RWPE2 (cell line): ENCODE results near the gene ARHGEF10L.

Experiments used
- ATAC-seq: fragments of 200-7000 bp; cut with Tn5 transposase; 3 replicates; pipeline ENCODE4 v1.9.1; 2021; ENCODE audit warnings: low read depth
- DNase-seq: peaks from one replicate; pipeline ENCODE4 v3.0.0-alpha.2; 2020; ENCODE audit warnings: low spot score
- H3K27ac ChIP-seq: fragments of 450-650 bp; 2 replicates; pipeline ENCODE4 v1.5.1; 2017; ENCODE audit warnings: mild to moderate bottlenecking; ENCODE audit not compliant: poor library complexity, severe bottlenecking
- H3K27me3 ChIP-seq: fragments of 250-450 bp; sonication (Bioruptor Pico); 2 replicates; pipeline ENCODE4 v1.5.1; 2021; ENCODE audit warnings: mild to moderate bottlenecking, moderate library complexity; ENCODE audit not compliant: insufficient read depth, poor library complexity, severe bottlenecking
- H3K36me3 ChIP-seq: fragments of 250-450 bp; sonication (Bioruptor Pico); 2 replicates; pipeline ENCODE4 v1.5.1; 2020; ENCODE audit warnings: low read depth, mild to moderate bottlenecking, moderate library complexity
- H3K4me1 ChIP-seq: fragments of 250-450 bp; sonication (Bioruptor Pico); 2 replicates; pipeline ENCODE4 v1.5.1; 2021; ENCODE audit warnings: mild to moderate bottlenecking, moderate library complexity; ENCODE audit not compliant: insufficient read depth, poor library complexity, severe bottlenecking
- H3K4me3 ChIP-seq: fragments of 250-450 bp; sonication (Bioruptor Pico); 2 replicates; pipeline ENCODE4 v1.5.1; 2021; ENCODE audit warnings: mild to moderate bottlenecking, moderate library complexity; ENCODE audit not compliant: severe bottlenecking
- H3K9me3 ChIP-seq: fragments of 250-450 bp; sonication (Bioruptor Pico); 2 replicates; pipeline ENCODE4 v1.5.1; 2021; ENCODE audit warnings: mild to moderate bottlenecking, moderate library complexity; ENCODE audit not compliant: severe bottlenecking
- TF ChIP-seq, protein P1 (sequence below): fragments of 450-650 bp; IDR thresholded peaks from one replicate; pipeline ENCODE4 v1.5.1; 2017; ENCODE audit warnings: mild to moderate bottlenecking, moderate library complexity; ENCODE audit not compliant: poor library complexity, severe bottlenecking

ARHGEF10L gene

GRCh38 chr1:17515902-17516301 lies 23.6 kb upstream of the ARHGEF10L start:
- Histone ChIP-seq H3K27me3 (no peaks in the 10 kb centered on the region), H3K9me3 (no peaks in the 10 kb centered on the region), H3K27ac (no peak overlapping the region), H3K36me3 (no peaks in the 10 kb centered on the region), H3K4me1 (peaks cover 8% of the 10 kb centered on the region), H3K4me3 (no peak overlapping the region)
- ATAC-seq (no peak), DNase-seq (no peak)
- TF ChIP-seq, protein P1, sequence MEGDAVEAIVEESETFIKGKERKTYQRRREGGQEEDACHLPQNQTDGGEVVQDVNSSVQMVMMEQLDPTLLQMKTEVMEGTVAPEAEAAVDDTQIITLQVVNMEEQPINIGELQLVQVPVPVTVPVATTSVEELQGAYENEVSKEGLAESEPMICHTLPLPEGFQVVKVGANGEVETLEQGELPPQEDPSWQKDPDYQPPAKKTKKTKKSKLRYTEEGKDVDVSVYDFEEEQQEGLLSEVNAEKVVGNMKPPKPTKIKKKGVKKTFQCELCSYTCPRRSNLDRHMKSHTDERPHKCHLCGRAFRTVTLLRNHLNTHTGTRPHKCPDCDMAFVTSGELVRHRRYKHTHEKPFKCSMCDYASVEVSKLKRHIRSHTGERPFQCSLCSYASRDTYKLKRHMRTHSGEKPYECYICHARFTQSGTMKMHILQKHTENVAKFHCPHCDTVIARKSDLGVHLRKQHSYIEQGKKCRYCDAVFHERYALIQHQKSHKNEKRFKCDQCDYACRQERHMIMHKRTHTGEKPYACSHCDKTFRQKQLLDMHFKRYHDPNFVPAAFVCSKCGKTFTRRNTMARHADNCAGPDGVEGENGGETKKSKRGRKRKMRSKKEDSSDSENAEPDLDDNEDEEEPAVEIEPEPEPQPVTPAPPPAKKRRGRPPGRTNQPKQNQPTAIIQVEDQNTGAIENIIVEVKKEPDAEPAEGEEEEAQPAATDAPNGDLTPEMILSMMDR, result no peak

- TF ChIP-seq, protein P1, result no peak
- no peak for ATAC-seq
- DNase-seq, result no peak
- H3K36me3 ChIP-seq, result no peaks in the 10 kb centered on the region
- H3K4me1 ChIP-seq, result peaks cover 8% of the 10 kb centered on the region
- H3K4me3 ChIP-seq, result no peak overlapping the region
- H3K27me3 ChIP-seq, result no peaks in the 10 kb centered on the region
- no peaks in the 10 kb centered on the region for H3K9me3 ChIP-seq
- H3K27ac ChIP-seq, result no peak overlapping the region
Observed at GRCh38 chr1:17516303-17517214, 22.9 kb upstream of the ARHGEF10L start.

GRCh38 chr1:17520041-17520440 lies 19.5 kb upstream of the ARHGEF10L start:
- Histone ChIP-seq H3K27me3 (no peaks in the 10 kb centered on the region), H3K4me3 (no peak overlapping the region), H3K9me3 (no peaks in the 10 kb centered on the region), H3K27ac (peak overlapping the region; percentile 8), H3K4me1 (peaks cover 8% of the 10 kb centered on the region), H3K36me3 (no peaks in the 10 kb centered on the region)
- ATAC-seq (peak; percentile 100), DNase-seq (peak; percentile 89)
- TF ChIP-seq, protein P1, result no peak

GRCh38 chr1:17520473-17521319 lies 18.8 kb upstream of the ARHGEF10L start:
- ATAC-seq, result no peak
- TF ChIP-seq, protein P1, result no peak
- H3K36me3 ChIP-seq, result no peaks in the 10 kb centered on the region

More at GRCh38 chr1:17520473-17521319, 18.8 kb upstream of the ARHGEF10L start:
- Histone ChIP-seq H3K4me1 (peaks cover 8% of the 10 kb centered on the region), H3K4me3 (no peak overlapping the region), H3K27ac (peak overlapping the region; percentile 8), H3K9me3 (no peaks in the 10 kb centered on the region), H3K27me3 (no peaks in the 10 kb centered on the region)
- DNase-seq, result no peak
